ENCODE measurements around the gene COL20A1.

- no peak for TF ChIP-seq CTCF (IDR thresholded peaks at IDR 0.05)
- TF ChIP-seq POLR2A (IDR thresholded peaks at IDR 0.05): no peak
- no peak for TF ChIP-seq EP300 (IDR thresholded peaks at IDR 0.05)
These were observed 2.4 kb downstream of the COL20A1 start for GRCh38 chr20:63295422-63295821.
